Fibroblast of lung (primary cell): ENCODE data around the gene ITCH.

Experiments used
- EZH2 ChIP-seq: IDR thresholded peaks from 2 replicates; pipeline ENCODE4 v1.5.1; 2012; ENCODE audit warnings: low read length, control low read depth, mild to moderate bottlenecking; ENCODE audit errors: missing control alignments
- TF ChIP-seq, protein P1 (sequence below), 2 donors: IDR thresholded peaks in 1 of 2; conservative IDR thresholded peaks in 1 of 2; 1 replicate in 1 of 2; 2 replicates in 1 of 2; pipeline ENCODE4 v1.5.1; 2011 to 2012; ENCODE audit warnings: low read length in 2 of 2, control low read depth in 1 of 2, inconsistent platforms in 1 of 2, low read depth in 1 of 2, mild to moderate bottlenecking in 1 of 2

DNA sequence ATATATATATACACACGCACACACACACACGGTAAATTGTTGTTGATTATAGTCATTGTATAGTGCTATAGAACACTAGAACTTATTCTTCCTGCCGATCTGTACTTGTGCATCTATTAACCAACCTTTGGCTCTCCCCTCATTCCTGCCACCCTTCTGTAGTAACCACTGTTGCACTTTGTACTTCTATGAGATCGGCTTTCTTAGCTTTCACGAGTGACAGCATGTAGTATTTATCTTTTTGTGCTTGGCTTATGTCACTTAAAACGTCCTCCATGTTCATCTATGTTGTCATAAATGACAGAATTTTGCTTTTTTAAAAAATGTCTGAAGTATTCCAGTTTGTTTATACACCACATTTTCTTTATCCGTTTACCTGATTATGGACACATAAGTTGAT, 132.2 kb downstream of the ITCH start:
- TF ChIP-seq, protein P1, sequence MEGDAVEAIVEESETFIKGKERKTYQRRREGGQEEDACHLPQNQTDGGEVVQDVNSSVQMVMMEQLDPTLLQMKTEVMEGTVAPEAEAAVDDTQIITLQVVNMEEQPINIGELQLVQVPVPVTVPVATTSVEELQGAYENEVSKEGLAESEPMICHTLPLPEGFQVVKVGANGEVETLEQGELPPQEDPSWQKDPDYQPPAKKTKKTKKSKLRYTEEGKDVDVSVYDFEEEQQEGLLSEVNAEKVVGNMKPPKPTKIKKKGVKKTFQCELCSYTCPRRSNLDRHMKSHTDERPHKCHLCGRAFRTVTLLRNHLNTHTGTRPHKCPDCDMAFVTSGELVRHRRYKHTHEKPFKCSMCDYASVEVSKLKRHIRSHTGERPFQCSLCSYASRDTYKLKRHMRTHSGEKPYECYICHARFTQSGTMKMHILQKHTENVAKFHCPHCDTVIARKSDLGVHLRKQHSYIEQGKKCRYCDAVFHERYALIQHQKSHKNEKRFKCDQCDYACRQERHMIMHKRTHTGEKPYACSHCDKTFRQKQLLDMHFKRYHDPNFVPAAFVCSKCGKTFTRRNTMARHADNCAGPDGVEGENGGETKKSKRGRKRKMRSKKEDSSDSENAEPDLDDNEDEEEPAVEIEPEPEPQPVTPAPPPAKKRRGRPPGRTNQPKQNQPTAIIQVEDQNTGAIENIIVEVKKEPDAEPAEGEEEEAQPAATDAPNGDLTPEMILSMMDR (conservative IDR thresholded peaks at IDR 0.05 in 1 of 2, IDR thresholded peaks at IDR 0.05 in 1 of 2; ENCODE audit: low read depth in 1 of 2, low read length in 2 of 2): no peak
- TF ChIP-seq EZH2: no peak
